Measurements from ENCODE around the gene PTGES3.

DNA sequence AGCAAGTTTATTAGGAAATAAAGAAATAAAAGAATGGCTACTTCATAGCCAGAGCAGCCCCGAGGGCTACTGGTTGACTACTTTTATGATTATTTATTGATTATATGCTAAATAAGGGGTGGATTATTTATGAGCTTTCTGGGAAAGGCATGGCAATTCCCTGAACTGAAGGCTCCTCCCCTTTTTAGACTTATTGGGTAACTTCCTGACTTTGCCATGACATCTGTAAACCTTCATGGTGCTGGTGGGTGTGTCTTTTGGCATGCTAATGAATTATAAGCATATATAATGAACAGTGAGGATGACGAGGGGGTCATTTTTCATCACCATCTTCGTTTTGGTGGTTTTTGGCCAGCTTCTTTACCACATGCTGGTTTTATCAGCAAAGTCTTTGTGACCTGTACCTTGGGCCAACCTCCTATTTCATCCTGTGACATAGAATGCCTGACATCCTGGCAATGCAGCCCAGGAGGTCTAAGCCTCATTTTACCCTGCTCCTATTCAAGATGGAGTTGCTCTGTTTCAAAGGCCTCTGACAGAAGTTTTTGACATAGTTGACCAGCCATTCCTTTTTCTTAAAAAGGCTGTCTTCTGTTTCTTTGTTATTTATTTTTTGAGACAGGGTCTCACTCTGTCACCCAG, 11.1 kb upstream of the PTGES3 start:
- no peak for TF ChIP-seq POLR2A (IDR thresholded peaks at IDR 0.05)
- TF ChIP-seq, protein P1, sequence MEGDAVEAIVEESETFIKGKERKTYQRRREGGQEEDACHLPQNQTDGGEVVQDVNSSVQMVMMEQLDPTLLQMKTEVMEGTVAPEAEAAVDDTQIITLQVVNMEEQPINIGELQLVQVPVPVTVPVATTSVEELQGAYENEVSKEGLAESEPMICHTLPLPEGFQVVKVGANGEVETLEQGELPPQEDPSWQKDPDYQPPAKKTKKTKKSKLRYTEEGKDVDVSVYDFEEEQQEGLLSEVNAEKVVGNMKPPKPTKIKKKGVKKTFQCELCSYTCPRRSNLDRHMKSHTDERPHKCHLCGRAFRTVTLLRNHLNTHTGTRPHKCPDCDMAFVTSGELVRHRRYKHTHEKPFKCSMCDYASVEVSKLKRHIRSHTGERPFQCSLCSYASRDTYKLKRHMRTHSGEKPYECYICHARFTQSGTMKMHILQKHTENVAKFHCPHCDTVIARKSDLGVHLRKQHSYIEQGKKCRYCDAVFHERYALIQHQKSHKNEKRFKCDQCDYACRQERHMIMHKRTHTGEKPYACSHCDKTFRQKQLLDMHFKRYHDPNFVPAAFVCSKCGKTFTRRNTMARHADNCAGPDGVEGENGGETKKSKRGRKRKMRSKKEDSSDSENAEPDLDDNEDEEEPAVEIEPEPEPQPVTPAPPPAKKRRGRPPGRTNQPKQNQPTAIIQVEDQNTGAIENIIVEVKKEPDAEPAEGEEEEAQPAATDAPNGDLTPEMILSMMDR (IDR thresholded peaks at IDR 0.05), result no peak

Measured in uterus (tissue), 2 donors.